Esophagus (tissue), 2 donors: Measurements from ENCODE around the gene ZKSCAN5. TPM values are rescaled to one million over a fixed set of nuclear protein-coding genes. Genes with fewer than 3 reads are reported as not detected.
A peak's percentile ranks its signal among the peaks of the same experiment; 100 is the strongest.

Experiments used
- H3K27ac ChIP-seq, 2 donors: one replicate each; pipeline ENCODE4 v1.5.1; 2013; ENCODE audit warnings: low read depth in 2 of 2, mild to moderate bottlenecking in 2 of 2, inconsistent platforms in 1 of 2, low read length in 1 of 2, moderate library complexity in 1 of 2
- H3K27me3 ChIP-seq, 2 donors: one replicate each; pipeline ENCODE4 v1.6.1; 2013; ENCODE audit warnings: low read length in 2 of 2, control low read depth in 1 of 2, mild to moderate bottlenecking in 1 of 2; ENCODE audit not compliant: insufficient read depth in 2 of 2, control insufficient read depth in 1 of 2
- H3K36me3 ChIP-seq, 2 donors: one replicate each; pipeline ENCODE4 v1.6.1; 2013; ENCODE audit warnings: low read length in 1 of 2; ENCODE audit not compliant: control insufficient read depth in 2 of 2, insufficient read depth in 2 of 2
- H3K4me1 ChIP-seq, 2 donors: one replicate each; pipeline ENCODE4 v1.6.1; 2013; ENCODE audit warnings: low read length in 1 of 2; ENCODE audit not compliant: control insufficient read depth in 2 of 2, insufficient read depth in 2 of 2
- H3K4me3 ChIP-seq, 2 donors: one replicate each; pipeline ENCODE4 v1.5.1; 2013; ENCODE audit warnings: low read length in 2 of 2, mild to moderate bottlenecking in 2 of 2, low read depth in 1 of 2, moderate library complexity in 1 of 2
- H3K9me3 ChIP-seq, 2 donors: one replicate each; pipeline ENCODE4 v1.6.1; 2013; ENCODE audit warnings: mild to moderate bottlenecking in 2 of 2, low read depth in 1 of 2, low read length in 1 of 2, moderate library complexity in 1 of 2; ENCODE audit not compliant: control insufficient read depth in 2 of 2, insufficient read depth in 1 of 2
- WGBS, 2 donors: extraction: QIAGEN DNeasy Blood & Tissue Kit; methylation state at CpG; one replicate each; pipeline ENCODE4 v1.1.7; 2013; 5-methylcytosine and 5-hydroxymethylcytosine counted together
- polyA plus RNA-seq, 2 donors: library from polyadenylated mRNA; stranded (reverse); fragments of 200-250 nt; gene quantifications; one replicate each; pipeline ENCODE4 v1.2.3, GENCODE V29; 2013
- donor health status: healthy with polysubstance abuse.
- donor health status: Bipolar disorder and iron deficiency.

The ZKSCAN5 gene
- polyA plus RNA-seq, 2 donors, result 2.2 to 2.5 TPM

- Histone ChIP-seq H3K36me3 (peaks cover 0 to 3% of the 10 kb centered on the region in 2 donors), H3K4me3 (no peak overlapping the region), H3K27ac (no peak overlapping the region), H3K27me3 (no peaks in the 10 kb centered on the region), H3K9me3 (no peaks in the 10 kb centered on the region), H3K4me1 (peaks cover 0 to 3% of the 10 kb centered on the region in 2 donors)
- 87 to 88% methylated on average over 29 of the region's 29 CpGs for WGBS, 2 donors
Observed at GRCh38 chr7:99468336-99468918, 36.0 kb upstream of the ZKSCAN5 start.

DNA sequence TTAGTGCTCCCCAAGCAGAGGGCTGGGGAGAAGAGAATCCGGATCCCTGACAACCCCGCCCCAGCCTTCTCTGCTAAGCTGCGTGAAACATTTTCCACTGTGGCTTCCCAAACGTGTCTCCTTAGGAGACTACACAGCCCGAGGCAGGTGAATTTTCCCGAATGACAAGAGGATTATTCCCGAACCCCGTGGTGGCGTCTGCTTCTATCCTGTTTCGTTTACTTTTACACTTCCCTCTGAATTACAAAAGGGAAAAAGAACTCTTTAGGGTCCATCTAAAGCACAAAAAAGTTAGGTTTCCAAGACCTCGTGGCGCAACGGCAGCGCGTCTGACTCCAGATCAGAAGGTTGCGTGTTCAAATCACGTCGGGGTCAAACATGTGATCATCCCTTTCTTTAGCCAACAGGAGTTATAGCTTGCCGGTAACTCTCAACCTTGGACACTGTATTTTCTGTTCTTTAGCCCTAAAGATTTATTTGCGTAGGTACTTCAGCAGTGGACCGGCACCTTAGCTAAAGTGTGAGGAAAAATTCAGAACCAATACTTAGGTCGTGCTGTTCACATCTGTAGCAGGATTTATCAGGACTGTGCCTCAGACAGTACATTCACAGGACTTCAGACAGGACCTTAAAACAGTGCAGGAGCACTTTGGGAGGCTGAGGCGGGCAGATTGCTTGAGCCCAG lies 34.9 kb upstream of the ZKSCAN5 start:
- Histone ChIP-seq H3K36me3 (no peaks in the 10 kb centered on the region), H3K9me3 (no peaks in the 10 kb centered on the region), H3K4me3 (no peak overlapping the region), H3K27ac (no peak overlapping the region), H3K27me3 (no peaks in the 10 kb centered on the region), H3K4me1 (peaks cover 0 to 5% of the 10 kb centered on the region in 2 donors)
- WGBS, 2 donors, result 36 to 45% methylated on average over 23 of the region's 23 CpGs

DNA sequence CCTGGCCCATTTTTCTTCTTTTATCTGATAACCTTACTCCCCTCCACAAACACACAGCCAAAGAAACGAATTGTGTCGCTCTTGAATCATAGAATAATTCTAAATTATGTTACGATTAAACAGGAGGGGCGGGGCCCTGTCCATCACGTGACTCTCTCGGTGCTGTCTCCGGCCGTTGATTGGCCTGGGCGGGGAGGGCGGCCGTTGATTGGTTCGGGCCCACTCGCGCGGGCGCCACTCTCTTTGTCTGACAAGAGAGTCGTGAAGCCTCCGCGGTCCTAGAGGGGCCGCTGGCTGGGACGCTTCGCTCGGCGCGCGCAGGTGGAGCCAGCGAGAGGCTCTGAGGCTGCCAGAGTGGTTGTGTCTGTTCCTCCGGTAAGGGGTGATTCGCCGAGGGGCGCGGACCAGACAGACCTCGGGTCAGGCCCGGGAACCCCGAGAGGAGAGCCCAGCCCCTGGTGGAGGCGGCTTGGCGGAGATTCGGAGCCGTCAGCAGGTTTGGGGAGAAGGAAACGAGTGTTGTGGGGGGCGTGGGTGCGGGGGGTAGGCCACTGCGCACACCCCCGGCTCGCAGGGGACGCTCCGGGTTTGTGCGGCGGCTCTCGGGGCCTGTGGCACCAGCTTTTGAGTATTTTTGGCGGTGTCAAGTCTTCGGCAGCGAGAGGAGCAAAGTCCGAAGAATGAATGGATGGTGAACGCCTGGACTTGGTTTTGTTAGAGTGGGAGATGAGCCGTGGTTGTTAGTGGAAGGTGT lies 31.7 kb upstream of the ZKSCAN5 start, which contains the start of gene ZNF789:
Gene ZNF789, plus strand, starts transcription at position 330 of the 754 bp plus-strand sequence. CDS start 3,567 bp downstream, outside the sequence.
- H3K27ac ChIP-seq, result peak within 1 kb of the TSS; percentile 74 to 87
- no peaks in the 10 kb centered on the region for H3K27me3 ChIP-seq
- no peaks in the 10 kb centered on the region for H3K9me3 ChIP-seq
- H3K4me3 ChIP-seq, result peak within 1 kb of the TSS; percentile 78 to 87
- H3K4me1 ChIP-seq, result peaks cover 0 to 5% of the 10 kb centered on the region in 2 donors
- 0% methylated on average over 55 to 56 of the region's 56 CpGs for WGBS, 2 donors
- H3K36me3 ChIP-seq, result peaks cover 0 to 4% of the 10 kb centered on the region in 2 donors

- Histone ChIP-seq H3K36me3 (peaks cover 0 to 4% of the 10 kb centered on the region in 2 donors), H3K4me1 (peaks cover 0 to 5% of the 10 kb centered on the region in 2 donors), H3K27me3 (no peaks in the 10 kb centered on the region), H3K27ac (peak overlapping the region; percentile 74 to 85), H3K9me3 (no peaks in the 10 kb centered on the region), H3K4me3 (peak overlapping the region; percentile 78 to 87)
- WGBS, 2 donors, result 1 to 2% methylated on average over 7 of the region's 7 CpGs
Observed at GRCh38 chr7:99473315-99473596, 31.2 kb upstream of the ZKSCAN5 start.

GRCh38 chr7:99476107-99476506 lies 28.4 kb upstream of the ZKSCAN5 start:
- H3K9me3 ChIP-seq, result no peaks in the 10 kb centered on the region
- H3K4me1 ChIP-seq, result peaks cover 0 to 3% of the 10 kb centered on the region in 2 donors
- WGBS, 2 donors, result 74 to 79% methylated on average over 5 of the region's 5 CpGs
- H3K27ac ChIP-seq, result no peak overlapping the region
- peaks cover 0 to 10% of the 10 kb centered on the region in 2 donors for H3K36me3 ChIP-seq
- no peaks in the 10 kb centered on the region for H3K27me3 ChIP-seq
- H3K4me3 ChIP-seq, result no peak overlapping the region

DNA sequence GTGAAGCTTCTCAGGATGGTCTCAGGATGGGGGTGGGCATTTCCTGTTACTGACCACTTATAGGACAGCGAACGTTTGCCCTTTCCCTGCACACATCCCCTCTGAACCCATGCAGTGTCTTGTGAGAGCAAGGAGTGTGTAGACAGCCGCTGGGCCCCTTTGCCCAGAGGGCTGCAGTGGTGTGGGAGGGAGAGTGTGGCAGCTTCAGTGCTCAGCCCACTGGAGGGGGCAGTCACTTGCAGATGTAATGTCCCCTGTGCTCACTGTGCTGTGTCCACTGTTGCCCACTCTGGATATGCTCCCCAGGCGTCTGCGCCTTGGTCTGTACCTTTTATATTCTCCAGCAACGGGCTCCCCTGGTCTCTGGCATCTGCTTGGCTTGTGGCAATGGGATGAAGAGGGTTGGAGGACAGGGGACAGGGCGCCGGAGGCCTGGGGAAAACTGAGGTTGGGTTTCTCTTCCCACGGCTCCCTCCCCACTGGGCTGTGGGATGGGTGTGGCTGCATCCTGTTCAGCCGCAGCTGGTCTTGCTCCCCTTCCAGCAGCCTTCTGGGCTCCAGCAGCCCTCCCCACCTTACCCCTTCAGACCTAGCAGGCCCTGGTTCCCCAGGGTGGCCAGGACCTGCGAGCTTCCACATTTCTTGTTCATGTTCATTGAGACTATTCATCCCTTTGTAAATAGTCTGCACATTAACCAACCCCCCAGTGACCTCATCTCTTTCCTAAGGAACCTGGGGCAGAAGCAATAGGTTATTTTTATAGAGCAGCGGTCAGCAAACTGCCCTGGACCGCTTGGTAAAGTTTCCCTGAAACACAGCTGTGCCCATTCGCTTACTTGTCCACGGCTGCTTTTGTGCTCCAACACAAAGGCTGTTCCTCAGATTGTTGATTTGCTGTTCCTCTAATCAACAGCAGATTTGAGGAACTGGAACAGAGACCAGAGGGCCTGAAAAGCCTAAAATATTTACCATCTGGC lies 25.7 kb upstream of the ZKSCAN5 start:
- no peak overlapping the region for H3K27ac ChIP-seq
- H3K9me3 ChIP-seq, result no peaks in the 10 kb centered on the region
- H3K27me3 ChIP-seq, result no peaks in the 10 kb centered on the region
- 69 to 78% methylated on average over 15 of the region's 15 CpGs for WGBS, 2 donors
- H3K36me3 ChIP-seq, result peaks cover 0 to 10% of the 10 kb centered on the region in 2 donors
- no peak overlapping the region for H3K4me3 ChIP-seq
- H3K4me1 ChIP-seq, result no peaks in the 10 kb centered on the region

DNA sequence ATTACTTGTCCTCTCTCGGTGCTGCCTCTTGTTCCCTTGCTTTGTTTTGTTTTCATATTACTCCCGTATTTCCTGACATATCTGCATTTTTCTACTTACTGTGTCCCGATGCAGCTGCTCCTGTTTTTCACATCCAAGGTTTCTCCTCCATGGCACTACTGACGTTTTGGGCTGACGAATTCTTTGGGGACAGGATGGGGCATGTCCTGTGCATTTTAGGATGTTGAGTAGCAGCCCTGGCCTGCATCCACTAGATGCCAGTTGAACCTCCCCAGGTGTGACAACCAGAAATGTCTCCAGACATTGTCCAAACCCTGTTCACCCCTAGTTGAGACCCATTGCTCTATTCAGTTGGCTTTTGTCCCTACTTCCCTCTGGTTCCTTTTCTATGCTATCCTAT lies 19.4 kb upstream of the ZKSCAN5 start:
- Histone ChIP-seq H3K27ac (no peak overlapping the region), H3K36me3 (peaks cover 2 to 3% of the 10 kb centered on the region in 2 donors), H3K4me3 (no peak overlapping the region), H3K27me3 (no peaks in the 10 kb centered on the region), H3K4me1 (no peaks in the 10 kb centered on the region), H3K9me3 (no peaks in the 10 kb centered on the region)
- WGBS, 2 donors, result 54 to 75% methylated on average over 5 of the region's 5 CpGs

GRCh38 chr7:99489235-99489634 lies 15.2 kb upstream of the ZKSCAN5 start:
- Histone ChIP-seq H3K36me3 (peaks cover 11 to 15% of the 10 kb centered on the region in 2 donors), H3K4me3 (no peak overlapping the region), H3K9me3 (peaks cover 6 to 10% of the 10 kb centered on the region in 2 donors), H3K27ac (no peak overlapping the region), H3K4me1 (no peaks in the 10 kb centered on the region), H3K27me3 (no peaks in the 10 kb centered on the region)
- 88 to 89% methylated on average over 4 of the region's 4 CpGs for WGBS, 2 donors

- Histone ChIP-seq H3K27ac (no peak overlapping the region), H3K36me3 (peaks cover 16 to 17% of the 10 kb centered on the region in 2 donors), H3K4me1 (no peaks in the 10 kb centered on the region), H3K27me3 (no peaks in the 10 kb centered on the region), H3K9me3 (peaks cover 7 to 17% of the 10 kb centered on the region in 2 donors), H3K4me3 (no peak overlapping the region)
- 74 to 83% methylated on average over 3 of the region's 3 CpGs for WGBS, 2 donors
Observed at GRCh38 chr7:99490878-99491277, 13.6 kb upstream of the ZKSCAN5 start.
